ENCODE measurements around the gene IGF1R.

DNA sequence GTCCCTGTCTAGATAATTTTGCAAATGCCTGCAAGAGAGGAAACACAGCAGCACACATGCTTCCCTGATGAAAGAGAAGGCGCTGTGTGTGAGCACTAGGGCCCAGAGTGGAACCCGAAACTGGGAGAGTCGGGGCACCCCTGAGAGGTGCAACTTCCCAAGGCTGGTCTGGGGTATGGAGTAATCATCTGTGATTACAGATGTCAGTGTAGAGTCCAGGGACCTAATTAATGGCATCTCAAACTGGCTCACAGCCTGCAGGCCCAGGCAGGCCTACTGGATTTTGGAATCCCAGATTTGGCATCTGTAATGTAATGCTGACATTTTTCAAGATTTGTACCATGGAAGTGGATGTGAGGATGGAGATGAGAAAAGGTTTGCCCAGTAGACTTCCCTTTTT, 329.8 kb downstream of the IGF1R start:
- no peak for TF ChIP-seq POLR2A (IDR thresholded peaks at IDR 0.05)
- TF ChIP-seq, protein P1, sequence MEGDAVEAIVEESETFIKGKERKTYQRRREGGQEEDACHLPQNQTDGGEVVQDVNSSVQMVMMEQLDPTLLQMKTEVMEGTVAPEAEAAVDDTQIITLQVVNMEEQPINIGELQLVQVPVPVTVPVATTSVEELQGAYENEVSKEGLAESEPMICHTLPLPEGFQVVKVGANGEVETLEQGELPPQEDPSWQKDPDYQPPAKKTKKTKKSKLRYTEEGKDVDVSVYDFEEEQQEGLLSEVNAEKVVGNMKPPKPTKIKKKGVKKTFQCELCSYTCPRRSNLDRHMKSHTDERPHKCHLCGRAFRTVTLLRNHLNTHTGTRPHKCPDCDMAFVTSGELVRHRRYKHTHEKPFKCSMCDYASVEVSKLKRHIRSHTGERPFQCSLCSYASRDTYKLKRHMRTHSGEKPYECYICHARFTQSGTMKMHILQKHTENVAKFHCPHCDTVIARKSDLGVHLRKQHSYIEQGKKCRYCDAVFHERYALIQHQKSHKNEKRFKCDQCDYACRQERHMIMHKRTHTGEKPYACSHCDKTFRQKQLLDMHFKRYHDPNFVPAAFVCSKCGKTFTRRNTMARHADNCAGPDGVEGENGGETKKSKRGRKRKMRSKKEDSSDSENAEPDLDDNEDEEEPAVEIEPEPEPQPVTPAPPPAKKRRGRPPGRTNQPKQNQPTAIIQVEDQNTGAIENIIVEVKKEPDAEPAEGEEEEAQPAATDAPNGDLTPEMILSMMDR (IDR thresholded peaks at IDR 0.05), result no peak
